Uterus (tissue), 2 donors: ENCODE results near the gene PLA2G7.

Experiments used
- CTCF ChIP-seq, 4 experiments: fragments of 200-600 bp in 2 of 4; fragments of 450-650 bp in 2 of 4; sonication (generic) in 2 of 4; IDR thresholded peaks; one replicate each; pipeline ENCODE4 v1.5.1; 2016 to 2019; ENCODE audit warnings: antibody characterized with exemption in 4 of 4, mild to moderate bottlenecking in 2 of 4, moderate library complexity in 1 of 4
- POLR2A ChIP-seq, 2 donors: fragments of 450-650 bp; IDR thresholded peaks; one replicate each; pipeline ENCODE4 v1.6.1; 2016; ENCODE audit warnings: antibody characterized with exemption in 2 of 2, mild to moderate bottlenecking in 1 of 2, moderate library complexity in 1 of 2

DNA sequence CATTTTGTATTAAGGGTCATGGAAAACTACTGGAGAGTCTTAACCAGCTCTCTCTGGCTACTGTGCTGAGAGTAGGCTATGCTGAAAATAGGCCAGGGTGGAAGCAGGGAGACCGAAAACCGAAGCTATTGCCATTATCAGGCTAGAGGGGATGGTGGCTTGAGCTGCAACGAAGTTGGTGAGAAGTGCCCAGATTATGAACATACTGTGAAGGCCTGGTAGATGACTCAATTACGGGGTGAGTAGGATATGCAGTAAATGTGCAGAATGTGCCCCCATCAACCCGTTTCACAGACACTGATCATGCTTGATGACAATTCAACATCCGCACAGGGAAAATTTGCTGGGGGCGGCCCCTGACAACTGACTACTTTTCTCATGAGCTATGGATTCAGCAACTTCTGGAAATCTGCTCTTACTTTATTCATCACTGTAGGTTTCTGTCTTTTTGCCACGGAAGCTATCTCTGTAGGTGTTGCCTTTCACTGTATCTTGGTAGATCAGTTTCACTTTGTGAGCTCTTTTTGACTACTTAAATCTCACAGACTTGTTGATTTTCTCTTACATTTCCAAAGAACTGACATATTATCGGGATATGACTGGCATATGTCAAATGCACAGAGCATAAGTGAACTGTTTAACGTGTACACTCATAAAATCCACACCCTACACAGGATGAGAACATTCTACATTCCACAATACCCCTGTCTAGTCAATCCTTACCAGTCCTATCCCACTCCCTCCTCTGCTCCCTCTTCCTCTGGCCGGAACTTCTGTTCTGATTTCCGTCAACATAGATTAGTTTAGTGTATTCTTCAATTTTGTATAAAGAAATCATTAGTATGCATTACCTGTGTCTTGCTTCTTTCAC is 42.5 kb upstream of the PLA2G7 start:
- no peak for TF ChIP-seq CTCF (IDR thresholded peaks at IDR 0.05)
- no peak for TF ChIP-seq POLR2A (IDR thresholded peaks at IDR 0.05)
